Activated T-cell treated with anti-CD3 and anti-CD28 coated beads, Interleukin-2, amount 50 U/mL, for 4 hours (primary cell): ENCODE data around the gene FKBP2. TPM values are rescaled to one million over a fixed set of nuclear protein-coding genes. Genes with fewer than 3 reads are reported as not detected.
"Not testable (repeated sequence)": the region's sequence is repeated elsewhere in the genome, so short reads cannot be mapped to it uniquely, and the experiment has no call there.

Experiments used
- ATAC-seq, 2 donors: fragments of 200-7000 bp; cut with Tn5 transposase; one replicate each; pipeline ENCODE4 v1.10.0; 2021
- DNase-seq: peaks from one replicate; pipeline ENCODE4 v3.0.0-alpha.2; 2020
- H3K27me3 Mint-ChIP-seq: one replicate; pipeline ENCODE4 v1.8.0; 2021; ENCODE audit warnings: low read depth, mixed read lengths
- H3K36me3 Mint-ChIP-seq: one replicate; pipeline ENCODE4 v1.8.0; 2022; ENCODE audit warnings: mixed read lengths; ENCODE audit not compliant: insufficient read depth
- H3K4me1 Mint-ChIP-seq: one replicate; pipeline ENCODE4 v1.8.0; 2021; ENCODE audit warnings: low read depth, mixed read lengths
- H3K4me3 Mint-ChIP-seq: one replicate; pipeline ENCODE4 v1.8.0; 2021; ENCODE audit warnings: mild to moderate bottlenecking, moderate library complexity, mixed read lengths
- H3K9me3 Mint-ChIP-seq: one replicate; pipeline ENCODE4 v1.8.0; 2021; ENCODE audit warnings: mixed read lengths
- total RNA-seq, 3 donors: library from RNA; stranded (reverse); gene quantifications; one replicate each; pipeline ENCODE4 v1.2.1, GENCODE V29; 2021

FKBP2 gene
- total RNA-seq, 3 donors from 2014 or later = 43.3 to 48.9 (median 44.4) TPM

DNA sequence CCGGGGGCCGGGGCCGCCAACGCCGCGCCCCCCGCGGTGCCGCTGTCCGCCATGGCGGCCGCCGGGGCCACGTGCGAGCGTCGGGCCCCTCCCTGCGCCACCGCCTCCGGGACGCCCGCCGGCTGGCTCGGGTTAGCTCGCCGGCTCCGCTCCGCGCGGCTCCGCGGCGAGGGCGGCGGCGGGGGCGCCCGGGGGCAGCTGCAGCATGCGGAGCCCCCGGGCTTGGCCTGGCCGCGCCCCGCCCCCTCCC, 5.7 kb downstream of the FKBP2 start:
- H3K4me3 Mint-ChIP-seq = peak overlapping the region; percentile 83
- H3K27me3 Mint-ChIP-seq, H3K9me3 Mint-ChIP-seq, DNase-seq, H3K36me3 Mint-ChIP-seq: not testable (repeated sequence)
- ATAC-seq = peak; percentile 16 to 26
- H3K4me1 Mint-ChIP-seq = peaks cover 28% of the 10 kb centered on the region

DNA sequence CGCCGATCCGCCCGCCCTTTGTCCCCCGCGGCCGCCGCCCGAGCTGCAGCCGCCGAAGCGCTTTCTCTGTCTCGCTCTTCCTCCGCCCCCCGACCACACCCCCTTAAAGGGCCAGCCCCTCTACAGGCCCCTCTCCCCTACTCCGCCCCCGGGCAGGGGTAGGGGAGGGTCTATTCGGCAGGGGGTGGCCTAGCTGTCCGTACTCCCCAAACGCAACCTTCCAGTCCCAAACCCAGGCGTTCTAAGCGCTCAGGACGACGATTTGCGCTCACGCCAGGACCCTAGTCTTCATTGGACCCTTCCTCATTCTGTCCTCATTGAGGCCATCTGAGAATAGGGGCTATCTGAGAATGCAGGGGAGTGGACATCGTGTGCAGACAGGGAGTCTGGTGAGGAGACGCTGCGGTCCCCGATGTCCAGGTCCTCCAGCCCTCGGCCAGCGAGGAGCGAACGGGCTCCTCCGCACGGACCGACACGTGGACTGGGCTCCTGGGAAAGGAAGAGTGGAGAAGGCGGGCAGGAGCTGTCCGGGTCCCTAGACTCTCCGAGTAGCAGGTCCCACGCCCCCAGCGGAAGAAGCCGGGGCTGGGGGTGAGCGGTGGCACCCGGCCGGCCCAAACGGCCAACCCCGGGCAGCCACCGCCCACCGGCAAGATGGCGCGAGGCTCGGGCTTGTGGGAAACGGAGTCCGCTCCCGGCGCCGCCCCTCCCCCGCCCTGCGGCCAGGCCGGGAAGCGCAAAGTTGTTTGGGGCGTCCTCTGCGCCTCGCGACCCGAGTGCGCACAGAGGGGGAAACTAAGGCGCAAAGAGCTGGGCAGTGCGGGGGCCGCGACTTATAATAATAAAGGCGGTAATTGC, 6.2 kb downstream of the FKBP2 start, which contains the start of gene PPP1R14B:
TSS of gene PPP1R14B (minus strand) at position 73 of the 858 bp plus-strand sequence. CDS start 270 bp downstream, outside the sequence.
- ATAC-seq (peak; percentile 69), DNase-seq (peak; percentile 77)
- Mint-ChIP-seq H3K4me1 (peaks cover 33% of the 10 kb centered on the region), H3K36me3 (no peaks in the 10 kb centered on the region), H3K9me3 (no peaks in the 10 kb centered on the region), H3K4me3 (peak within 1 kb of the TSS; percentile 97), H3K27me3 (no peaks in the 10 kb centered on the region)

DNA sequence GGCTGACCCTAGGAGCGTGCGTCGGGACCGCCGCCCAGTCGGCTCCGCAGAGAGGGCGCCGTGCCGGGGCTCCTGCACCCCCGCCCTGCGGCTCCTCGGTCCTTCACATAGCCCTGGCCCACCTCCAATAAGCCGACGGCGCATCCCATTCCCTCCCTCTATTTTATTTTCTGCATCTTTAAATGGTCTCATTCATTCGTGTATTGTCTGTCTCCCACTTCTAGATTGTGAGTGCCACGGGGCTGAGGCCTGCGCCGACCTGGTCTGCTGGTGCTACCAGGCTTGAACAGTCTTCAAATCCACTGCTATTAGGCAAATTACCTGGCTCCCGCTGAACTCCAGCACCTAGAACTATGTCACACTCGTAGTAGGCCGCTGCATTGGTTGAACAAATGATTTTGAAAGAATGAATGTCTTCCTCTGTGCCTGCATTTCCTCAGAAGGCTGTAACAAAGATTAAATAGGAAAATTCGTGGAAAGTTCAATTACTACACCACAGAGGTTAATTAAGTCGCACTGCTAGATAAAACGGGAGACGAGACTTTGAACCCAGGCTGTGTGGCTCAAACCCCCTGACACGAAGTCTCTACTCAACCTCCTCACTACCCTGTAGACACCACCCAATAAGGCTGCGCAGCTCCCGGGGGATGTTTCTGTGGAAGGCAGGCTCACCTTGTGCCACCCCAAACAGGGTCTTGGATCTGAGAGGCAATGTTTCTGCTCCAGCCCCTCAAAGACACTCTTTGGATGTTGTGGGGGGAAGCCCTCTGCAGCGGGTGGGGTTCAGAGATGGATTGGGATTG, 7.0 kb downstream of the FKBP2 start:
- peaks cover 28% of the 10 kb centered on the region for H3K4me1 Mint-ChIP-seq
- ATAC-seq (no peak), DNase-seq (no peak)
- peak overlapping the region; percentile 73 for H3K4me3 Mint-ChIP-seq
- H3K9me3 Mint-ChIP-seq = no peaks in the 10 kb centered on the region
- H3K36me3 Mint-ChIP-seq = no peaks in the 10 kb centered on the region
- no peaks in the 10 kb centered on the region for H3K27me3 Mint-ChIP-seq

DNA sequence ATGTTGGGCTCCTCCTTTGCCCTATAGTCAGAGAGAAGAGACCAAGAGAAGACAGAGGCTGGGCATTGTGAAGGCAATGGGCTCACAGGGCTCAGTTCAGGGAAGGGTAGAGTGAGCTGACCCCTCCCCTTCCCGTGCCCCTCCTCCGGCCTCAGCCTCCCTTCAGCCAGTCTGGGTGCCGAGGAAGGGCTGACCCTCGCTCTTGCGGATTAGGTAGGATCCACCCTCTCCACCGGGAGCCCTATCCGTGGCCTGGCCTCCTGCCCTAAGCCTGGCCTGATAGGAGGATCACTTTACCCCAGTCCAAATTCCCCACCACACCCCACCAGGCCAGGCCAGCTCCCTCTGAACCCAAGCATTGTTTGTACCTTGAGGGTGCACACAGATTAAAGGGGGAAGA, 7.7 kb downstream of the FKBP2 start:
- DNase-seq = no peak
- Mint-ChIP-seq H3K4me3 (peak overlapping the region; percentile 35), H3K36me3 (no peaks in the 10 kb centered on the region), H3K9me3 (no peaks in the 10 kb centered on the region), H3K27me3 (no peaks in the 10 kb centered on the region), H3K4me1 (peaks cover 22% of the 10 kb centered on the region)
- ATAC-seq = no peak

DNA sequence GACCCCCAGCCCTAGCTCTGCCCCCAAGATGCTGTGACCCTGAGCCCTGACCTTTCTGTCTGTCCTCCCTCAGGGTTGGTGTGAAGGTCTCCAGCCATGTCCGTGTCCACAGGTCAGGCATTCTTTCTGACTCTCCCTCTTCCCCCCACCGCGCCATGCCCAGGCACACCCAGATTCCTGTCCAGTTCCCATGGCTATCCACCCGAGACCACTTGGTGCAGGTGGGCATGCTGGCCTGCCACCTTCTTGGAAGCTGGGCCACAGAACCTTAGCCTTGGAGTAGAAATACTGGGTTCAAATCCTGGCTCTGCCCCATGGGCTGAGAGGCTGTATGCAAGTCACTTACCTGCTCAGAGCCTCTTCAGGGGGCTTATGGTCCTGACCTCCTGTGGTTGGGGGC, 8.1 kb downstream of the FKBP2 start:
- Mint-ChIP-seq H3K4me1 (peaks cover 18% of the 10 kb centered on the region), H3K36me3 (no peaks in the 10 kb centered on the region), H3K9me3 (no peaks in the 10 kb centered on the region), H3K4me3 (peak overlapping the region; percentile 35), H3K27me3 (no peaks in the 10 kb centered on the region)
- ATAC-seq = no peak
- DNase-seq = no peak

DNA sequence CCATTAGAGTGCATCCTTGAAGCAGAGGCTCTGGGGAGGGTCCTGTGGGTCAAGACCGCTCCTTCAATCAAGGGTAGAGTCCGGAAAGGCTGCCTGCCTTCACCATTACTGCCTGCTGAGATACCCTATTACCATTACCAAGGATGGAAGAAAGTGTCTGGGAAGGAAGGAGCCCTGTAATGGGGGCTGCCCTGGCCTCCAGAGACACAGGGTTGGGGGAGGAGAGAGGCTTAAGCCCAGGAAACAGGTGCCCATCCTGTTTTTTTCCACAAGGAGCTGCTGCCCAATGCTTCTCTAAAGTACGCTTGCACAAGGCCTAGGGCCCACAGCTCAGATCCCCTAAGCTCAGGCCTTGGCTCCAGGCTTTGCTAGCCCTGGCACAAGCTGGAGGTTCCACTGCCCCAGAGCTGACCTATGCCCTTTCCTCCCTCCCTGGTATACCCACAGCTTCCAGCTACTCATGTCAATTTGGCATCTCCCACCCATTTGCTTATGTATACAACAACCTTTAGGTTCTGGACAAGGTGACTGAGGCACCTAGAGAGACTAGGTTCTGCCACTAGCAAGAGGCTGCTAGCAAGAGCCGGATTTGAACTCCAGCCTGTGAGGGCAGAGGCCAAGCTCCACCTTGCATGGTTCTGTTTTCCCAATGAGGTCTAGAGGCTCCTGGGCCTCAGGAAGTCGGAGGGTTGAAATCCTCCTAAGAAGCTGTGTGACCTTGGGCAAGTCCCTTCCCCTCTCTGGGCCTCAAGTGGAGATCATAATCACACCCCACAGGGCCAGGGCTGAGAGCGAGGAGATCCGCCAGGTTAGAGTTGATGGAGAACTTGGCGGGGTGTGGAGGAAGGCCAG, 8.9 kb downstream of the FKBP2 start:
- H3K27me3 Mint-ChIP-seq = no peaks in the 10 kb centered on the region
- no peaks in the 10 kb centered on the region for H3K36me3 Mint-ChIP-seq
- H3K4me1 Mint-ChIP-seq = peaks cover 15% of the 10 kb centered on the region
- H3K4me3 Mint-ChIP-seq = peak overlapping the region; percentile 21
- ATAC-seq (no peak), DNase-seq (no peak)
- no peaks in the 10 kb centered on the region for H3K9me3 Mint-ChIP-seq

DNA sequence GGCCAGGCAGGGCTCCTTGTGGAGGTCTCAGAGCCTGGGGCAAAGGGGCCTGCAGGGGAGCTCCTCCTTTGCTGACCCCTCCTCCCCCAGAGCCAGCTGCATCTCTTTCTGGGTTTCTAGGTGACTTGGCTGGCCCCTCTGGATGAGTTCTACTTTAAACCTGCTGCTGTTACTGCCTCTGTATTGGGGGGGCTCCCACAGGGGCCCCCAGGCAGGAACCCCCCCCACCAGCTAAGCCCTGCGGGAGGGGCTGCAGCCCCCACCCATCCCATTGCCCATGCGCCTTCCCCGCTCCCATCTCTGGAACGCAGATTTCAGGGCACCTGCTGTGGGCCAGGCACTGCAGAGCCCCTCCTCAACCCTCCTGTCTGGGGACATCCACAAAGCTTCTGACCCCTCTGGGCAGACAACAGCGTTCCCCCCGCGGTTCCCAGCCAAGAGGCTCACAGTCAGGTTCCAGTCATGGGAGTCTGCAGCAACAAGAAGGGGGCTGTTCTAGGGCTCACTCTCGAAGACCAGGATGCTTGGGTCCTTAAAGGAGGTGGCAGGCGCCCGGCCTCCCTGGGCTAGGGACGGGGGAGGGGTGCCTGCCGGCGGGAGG, 9.6 kb downstream of the FKBP2 start:
- no peak for ATAC-seq
- Mint-ChIP-seq H3K9me3 (no peaks in the 10 kb centered on the region), H3K4me1 (peaks cover 15% of the 10 kb centered on the region)

DNA sequence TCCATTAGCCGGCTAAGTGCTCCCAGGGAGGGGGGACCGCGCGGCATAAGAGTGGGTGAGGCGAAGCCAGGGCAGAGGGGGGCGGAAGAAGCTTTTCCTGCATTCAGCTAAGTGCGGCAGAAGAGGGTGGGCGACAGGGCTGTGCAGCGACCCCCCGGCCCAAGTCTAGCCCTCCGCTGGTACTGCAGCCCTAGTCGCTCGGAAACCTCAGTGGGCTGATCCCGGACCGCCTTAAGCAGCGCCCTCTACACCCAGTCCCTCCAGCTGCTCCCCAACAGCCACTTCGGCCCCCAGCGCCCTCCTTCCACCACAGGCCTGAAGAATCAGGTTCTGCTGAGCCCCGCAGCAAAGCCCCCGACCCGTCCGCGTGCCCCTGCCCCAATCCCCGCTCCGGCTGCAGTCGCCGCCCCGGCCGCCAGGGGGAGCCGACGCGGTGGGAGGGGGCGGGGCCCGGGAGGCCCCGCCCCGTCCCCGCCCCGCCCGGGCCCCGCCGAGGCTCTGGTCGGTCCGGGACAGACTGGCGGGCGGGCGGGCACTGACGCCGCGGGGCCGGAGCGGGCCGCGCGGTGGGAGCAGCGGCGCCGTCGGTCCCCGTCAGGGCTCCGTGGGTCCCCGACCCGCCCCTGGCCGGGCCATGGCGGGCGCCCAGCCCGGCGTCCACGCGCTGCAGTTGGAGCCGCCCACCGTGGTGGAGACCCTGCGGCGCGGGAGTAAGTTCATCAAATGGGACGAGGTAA, 10.3 kb downstream of the FKBP2 start, which contains the start of gene PLCB3:
TSS of gene PLCB3 (plus strand) at position 515 of the 737 bp plus-strand sequence. CDS start at position 635, 120 bp downstream.
- ATAC-seq (peak; percentile 61 to 62), DNase-seq (peak; percentile 58)
- Mint-ChIP-seq H3K4me3 (peak within 1 kb of the TSS; percentile 83), H3K36me3 (peaks cover 2% of the 10 kb centered on the region), H3K4me1 (peaks cover 15% of the 10 kb centered on the region), H3K9me3 (no peaks in the 10 kb centered on the region), H3K27me3 (no peaks in the 10 kb centered on the region)

More for the DNA sequence above, 9.6 kb downstream of the FKBP2 start:
- peak overlapping the region; percentile 21 for H3K4me3 Mint-ChIP-seq
- H3K27me3 Mint-ChIP-seq = no peaks in the 10 kb centered on the region
- no peak for DNase-seq
- H3K36me3 Mint-ChIP-seq = peaks cover 2% of the 10 kb centered on the region

DNA sequence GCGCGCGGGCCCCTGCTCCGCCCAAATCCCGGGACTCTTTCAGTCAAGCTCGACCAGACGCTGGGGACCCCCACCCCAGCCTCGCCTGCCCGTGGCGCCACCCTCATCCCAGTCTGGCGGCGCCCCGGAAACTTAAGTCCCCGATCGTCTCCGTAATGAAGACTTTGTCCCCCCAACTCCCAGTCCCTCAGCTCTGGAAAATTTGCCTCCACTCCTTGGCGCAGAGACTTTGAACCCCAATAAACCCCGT, 10.8 kb downstream of the FKBP2 start:
- H3K9me3 Mint-ChIP-seq = no peaks in the 10 kb centered on the region
- peak overlapping the region; percentile 83 for H3K4me3 Mint-ChIP-seq
- ATAC-seq (no peak), DNase-seq (no peak)
- H3K4me1 Mint-ChIP-seq = peaks cover 15% of the 10 kb centered on the region
- H3K27me3 Mint-ChIP-seq = no peaks in the 10 kb centered on the region
- peaks cover 2% of the 10 kb centered on the region for H3K36me3 Mint-ChIP-seq

DNA sequence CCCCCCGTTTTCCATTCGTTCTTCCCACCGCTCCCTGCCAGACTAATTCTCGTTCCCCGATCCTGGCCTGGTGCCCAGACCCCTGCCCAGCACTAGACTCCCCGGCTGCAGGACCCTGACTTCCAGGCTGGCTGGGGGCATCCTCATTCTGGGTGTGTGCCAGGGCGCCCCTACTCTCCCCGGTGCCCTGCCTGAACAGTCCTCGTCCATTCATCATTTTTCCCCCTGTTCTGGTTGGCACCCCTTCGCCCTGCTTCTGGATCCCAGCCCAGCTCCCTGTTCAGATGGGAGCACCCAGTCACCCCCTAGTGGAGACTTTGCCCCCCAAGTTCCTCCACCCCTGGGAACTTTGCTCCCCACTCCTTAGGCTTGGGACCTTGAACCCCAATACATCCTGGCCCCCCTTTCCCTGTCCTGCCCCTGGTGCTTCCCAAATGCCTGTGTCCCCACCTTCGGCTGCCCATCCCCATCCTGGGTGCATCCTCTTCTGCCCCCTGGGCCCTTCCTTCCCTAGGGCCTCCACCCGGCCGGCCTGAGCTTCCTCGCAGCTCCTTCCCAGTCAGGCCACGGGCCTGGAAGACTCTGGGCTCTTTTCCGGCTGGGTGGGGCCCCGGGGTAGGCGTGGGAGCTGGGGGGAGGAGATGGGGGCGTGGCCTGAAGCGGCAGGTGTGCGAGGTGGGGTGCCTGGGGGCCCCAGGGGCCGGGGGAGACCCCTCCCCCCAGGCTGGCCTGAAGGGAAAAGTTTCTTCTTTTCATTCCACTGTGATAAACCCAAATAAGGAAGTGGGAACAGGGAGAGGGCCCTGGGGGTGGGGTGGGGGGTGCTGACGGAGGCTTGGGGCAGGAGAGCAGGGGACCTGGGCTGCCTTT, 11.3 kb downstream of the FKBP2 start:
- DNase-seq = no peak
- no peaks in the 10 kb centered on the region for H3K9me3 Mint-ChIP-seq
- peaks cover 2% of the 10 kb centered on the region for H3K36me3 Mint-ChIP-seq
- H3K27me3 Mint-ChIP-seq = no peaks in the 10 kb centered on the region
- peaks cover 15% of the 10 kb centered on the region for H3K4me1 Mint-ChIP-seq
- ATAC-seq = no peak
- H3K4me3 Mint-ChIP-seq = peak overlapping the region; percentile 83

DNA sequence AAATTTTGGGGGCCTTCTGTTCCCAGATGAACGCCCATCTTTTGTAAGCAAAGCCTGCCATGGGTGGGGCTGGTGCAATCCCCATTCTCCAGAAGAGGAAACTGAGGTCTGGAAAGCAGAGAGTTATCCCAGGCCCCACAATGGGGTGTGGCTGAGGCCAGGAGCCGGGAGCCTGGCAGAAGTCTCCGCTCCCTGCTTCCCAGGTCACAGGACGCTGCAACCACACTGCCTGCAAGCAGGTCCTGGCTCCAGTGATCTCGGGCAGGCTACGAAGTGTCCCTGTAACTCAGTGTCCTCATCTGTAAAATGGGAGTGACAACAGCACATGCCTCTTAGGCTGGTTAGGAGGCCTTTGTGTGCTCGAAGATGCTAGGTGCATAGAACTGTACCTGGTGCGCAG, 12.1 kb downstream of the FKBP2 start:
- no peak overlapping the region for H3K4me3 Mint-ChIP-seq
- DNase-seq (no peak), ATAC-seq (no peak)
- no peaks in the 10 kb centered on the region for H3K9me3 Mint-ChIP-seq
- H3K4me1 Mint-ChIP-seq = peaks cover 13% of the 10 kb centered on the region
- no peaks in the 10 kb centered on the region for H3K27me3 Mint-ChIP-seq
- peaks cover 2% of the 10 kb centered on the region for H3K36me3 Mint-ChIP-seq

DNA sequence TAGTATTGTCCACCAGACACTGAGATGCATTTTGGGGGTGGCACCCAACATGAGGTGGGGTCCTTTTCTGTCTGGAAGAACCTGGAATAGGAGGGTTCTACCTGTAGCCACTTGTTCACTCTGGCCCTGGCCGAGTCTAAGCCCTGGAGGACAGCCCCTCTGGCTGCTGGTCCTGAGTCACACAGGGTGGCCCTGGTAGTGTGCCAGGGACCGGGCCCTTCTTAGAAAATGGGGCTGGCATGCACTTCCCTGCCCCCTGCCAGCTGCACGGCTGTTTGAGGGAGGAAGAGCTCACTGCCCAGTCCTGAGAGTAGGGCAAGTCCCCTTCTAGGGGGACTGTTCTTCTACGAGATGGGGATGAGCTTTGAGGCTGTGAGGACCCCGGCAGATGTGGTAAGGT, 12.6 kb downstream of the FKBP2 start:
- Mint-ChIP-seq H3K27me3 (no peaks in the 10 kb centered on the region), H3K36me3 (peaks cover 2% of the 10 kb centered on the region), H3K4me3 (no peak overlapping the region), H3K9me3 (no peaks in the 10 kb centered on the region), H3K4me1 (peaks cover 13% of the 10 kb centered on the region)
- DNase-seq (no peak), ATAC-seq (no peak)

DNA sequence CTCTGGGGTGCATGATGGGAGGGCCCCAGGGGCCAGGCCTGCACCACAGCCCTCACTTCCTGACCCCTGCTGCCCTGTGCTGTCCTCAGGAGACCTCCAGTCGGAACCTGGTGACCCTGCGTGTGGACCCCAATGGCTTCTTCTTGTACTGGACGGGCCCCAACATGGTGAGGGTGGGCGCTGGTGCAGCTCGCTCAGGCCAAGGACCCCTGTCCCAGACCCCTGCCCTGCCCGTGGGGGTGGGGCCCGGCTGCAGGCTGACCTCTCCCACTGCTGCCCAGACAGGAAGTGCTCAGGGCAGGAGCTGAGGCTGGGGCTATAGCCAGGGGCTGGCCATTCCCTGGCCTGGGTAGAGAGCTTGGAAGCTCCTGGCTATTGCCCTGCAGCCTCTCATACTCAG, 13.4 kb downstream of the FKBP2 start:
- ATAC-seq = no peak
- Mint-ChIP-seq H3K27me3 (no peaks in the 10 kb centered on the region), H3K9me3 (no peaks in the 10 kb centered on the region)

More for the DNA sequence above, 13.4 kb downstream of the FKBP2 start:
- peaks cover 13% of the 10 kb centered on the region for H3K4me1 Mint-ChIP-seq
- H3K36me3 Mint-ChIP-seq = peaks cover 3% of the 10 kb centered on the region
- DNase-seq = no peak
- H3K4me3 Mint-ChIP-seq = no peak overlapping the region
